ENCODE measurements around the gene SPPL2B. TPM values are rescaled to one million over a fixed set of nuclear protein-coding genes. Genes with fewer than 3 reads are reported as not detected.

The SPPL2B gene
- total RNA-seq, 2 donors from 2014 or later: 52.0 to 55.3 TPM

DNA sequence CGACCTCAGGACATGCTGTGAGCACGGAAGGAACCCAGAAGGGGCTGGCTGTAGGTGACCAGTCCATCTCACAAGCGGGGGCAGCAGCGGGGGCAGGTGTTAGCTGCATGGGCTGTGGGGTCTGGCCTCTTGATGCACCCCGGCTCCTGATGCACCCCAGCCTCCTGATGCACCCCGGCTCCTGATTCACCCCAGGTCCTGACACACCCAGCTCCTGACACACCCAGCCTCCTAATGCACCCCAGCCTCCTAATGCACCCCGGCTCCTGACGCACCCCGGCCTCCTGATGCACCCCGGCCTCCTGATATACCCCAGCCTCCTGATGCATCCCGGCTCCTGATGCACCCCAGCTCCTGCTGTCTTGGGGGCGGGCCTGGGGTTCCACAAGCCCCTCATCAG lies 7.5 kb upstream of the SPPL2B start:
- no peak for DNase-seq
- no peaks in the 10 kb centered on the region for H3K9me3 Mint-ChIP-seq
- H3K36me3 Mint-ChIP-seq (ENCODE audit: insufficient read depth in 2 of 2): peaks cover 0 to 7% of the 10 kb centered on the region in 2 donors
- H3K4me1 Mint-ChIP-seq (ENCODE audit: low read depth): peaks cover 9% of the 10 kb centered on the region
- no peak for ATAC-seq (replicated peaks in 1 of 2)
- no peak overlapping the region for H3K4me3 Mint-ChIP-seq
- no peak overlapping the region for H3K27ac Mint-ChIP-seq
- no peaks in the 10 kb centered on the region for H3K27me3 Mint-ChIP-seq (ENCODE audit: low read depth)

DNA sequence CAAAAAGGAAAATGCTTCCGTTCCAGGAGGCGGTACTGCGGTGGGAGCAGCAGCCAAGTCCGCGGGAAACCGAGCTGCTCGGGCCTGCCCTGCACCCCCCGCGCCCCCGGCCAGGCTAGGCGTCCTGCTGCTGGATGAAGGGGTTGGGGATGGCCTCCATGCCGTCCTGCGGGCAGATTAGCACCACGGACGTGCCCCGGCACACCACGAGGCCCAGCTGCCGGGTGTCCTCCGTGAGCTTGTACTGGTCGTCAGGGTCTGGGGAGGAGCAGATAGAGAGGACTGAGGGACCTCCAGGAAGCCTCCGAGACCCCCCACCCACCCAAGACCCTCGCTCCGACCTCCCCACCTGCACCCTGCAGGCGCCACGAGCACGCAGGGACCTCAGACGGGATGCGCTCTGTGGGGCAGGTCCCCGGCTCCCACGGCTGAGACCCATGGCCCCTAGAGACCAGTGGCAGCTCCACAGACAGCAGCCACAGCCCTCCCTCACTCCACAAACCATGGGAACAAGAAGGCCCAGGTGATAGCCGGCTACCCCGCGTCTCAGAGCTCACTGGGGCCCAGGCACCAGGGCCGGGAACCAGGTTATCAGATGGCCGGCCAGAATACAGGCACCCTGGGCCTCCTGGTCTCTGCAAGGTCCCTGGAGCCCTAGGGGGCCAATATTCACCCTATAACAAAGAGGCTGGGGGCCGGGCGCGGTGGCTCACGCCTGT lies 6.8 kb upstream of the SPPL2B start:
- DNase-seq (no peak), ATAC-seq (replicated peaks in 1 of 2) (no peak)
- Mint-ChIP-seq H3K27me3 (ENCODE audit: low read depth) (no peaks in the 10 kb centered on the region), H3K4me3 (no peak overlapping the region), H3K9me3 (no peaks in the 10 kb centered on the region), H3K27ac (no peak overlapping the region), H3K36me3 (ENCODE audit: insufficient read depth in 2 of 2) (peaks cover 0 to 7% of the 10 kb centered on the region in 2 donors), H3K4me1 (ENCODE audit: low read depth) (peaks cover 17% of the 10 kb centered on the region)

DNA sequence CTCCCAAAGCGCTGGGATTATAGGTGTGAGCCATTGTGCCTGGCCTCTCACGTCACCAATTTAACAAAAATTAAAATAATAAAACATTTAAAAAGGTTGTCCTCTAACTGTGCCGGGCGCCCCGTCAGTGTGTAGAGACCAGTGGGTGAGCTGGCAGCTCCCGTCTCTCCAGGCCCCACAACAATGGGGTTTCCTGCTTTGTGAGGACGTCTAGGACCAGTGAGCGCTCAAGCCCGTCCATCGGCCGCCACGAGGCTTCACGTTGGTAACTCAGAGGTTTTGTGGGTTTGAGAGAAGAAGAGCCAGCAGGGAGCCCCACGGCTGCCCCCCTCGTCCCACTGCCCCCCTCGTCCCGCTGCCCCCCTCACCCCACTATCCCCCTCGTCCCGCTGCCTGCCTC lies 4.8 kb upstream of the SPPL2B start:
- DNase-seq: no peak
- Mint-ChIP-seq H3K4me1 (ENCODE audit: low read depth) (peaks cover 29% of the 10 kb centered on the region), H3K36me3 (ENCODE audit: insufficient read depth in 2 of 2) (peaks cover 6 to 10% of the 10 kb centered on the region in 2 donors), H3K27ac (no peak overlapping the region), H3K27me3 (ENCODE audit: low read depth) (no peaks in the 10 kb centered on the region), H3K9me3 (no peaks in the 10 kb centered on the region), H3K4me3 (no peak overlapping the region)
- ATAC-seq (replicated peaks in 1 of 2): no peak

DNA sequence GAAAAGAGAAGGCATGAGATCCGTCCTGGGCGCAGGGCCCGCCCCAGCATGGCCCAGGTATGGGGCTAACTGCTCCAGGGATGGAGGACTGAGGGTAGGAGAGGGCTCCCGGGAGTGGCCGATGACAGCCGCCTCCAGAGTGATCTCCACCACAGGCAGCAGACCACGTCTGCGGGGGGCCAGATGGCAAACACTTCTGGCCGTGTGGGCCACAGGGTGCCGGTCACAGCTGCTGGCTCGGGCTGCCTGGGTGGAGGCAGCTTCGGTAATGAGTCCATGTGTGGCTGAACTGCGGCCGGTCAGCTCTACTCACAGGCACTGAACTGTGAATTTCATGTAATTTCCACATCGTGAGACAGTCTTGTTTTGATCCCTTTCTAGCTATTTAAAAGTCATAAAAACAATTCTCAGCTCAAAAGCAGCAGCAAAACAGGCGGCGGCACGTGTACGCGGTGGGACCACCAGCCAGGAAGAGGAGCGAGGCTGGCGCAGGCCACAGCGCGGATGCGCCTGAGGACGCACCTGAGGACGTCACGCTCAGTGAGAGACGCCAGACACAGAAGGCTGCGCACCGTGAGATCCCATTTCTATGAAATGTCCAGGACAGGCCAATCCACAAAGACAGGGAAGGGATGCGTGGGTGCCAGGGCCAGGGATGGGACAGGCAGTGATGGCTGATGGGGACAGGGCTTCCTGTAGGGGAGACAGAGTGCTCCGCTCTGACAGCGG lies 4.1 kb upstream of the SPPL2B start:
- ATAC-seq (replicated peaks in 1 of 2) (no peak), DNase-seq (no peak)
- Mint-ChIP-seq H3K4me1 (ENCODE audit: low read depth) (peaks cover 33% of the 10 kb centered on the region), H3K4me3 (no peak overlapping the region), H3K36me3 (ENCODE audit: insufficient read depth in 2 of 2) (peaks cover 6 to 13% of the 10 kb centered on the region in 2 donors), H3K27me3 (ENCODE audit: low read depth) (no peaks in the 10 kb centered on the region), H3K9me3 (no peaks in the 10 kb centered on the region), H3K27ac (no peak overlapping the region)

GRCh38 chr19:2325281-2326046 lies 3.0 kb upstream of the SPPL2B start:
- H3K27ac Mint-ChIP-seq: no peak overlapping the region
- DNase-seq (no peak), ATAC-seq (replicated peaks in 1 of 2) (no peak)
- no peaks in the 10 kb centered on the region for H3K27me3 Mint-ChIP-seq (ENCODE audit: low read depth)
- H3K9me3 Mint-ChIP-seq: no peaks in the 10 kb centered on the region
- peaks cover 44% of the 10 kb centered on the region for H3K4me1 Mint-ChIP-seq (ENCODE audit: low read depth)
- peak overlapping the region; percentile 23 to 93 for H3K4me3 Mint-ChIP-seq
- peaks cover 6 to 15% of the 10 kb centered on the region in 2 donors for H3K36me3 Mint-ChIP-seq (ENCODE audit: insufficient read depth in 2 of 2)

GRCh38 chr19:2326699-2327360 lies 1.7 kb upstream of the SPPL2B start:
- H3K27me3 Mint-ChIP-seq (ENCODE audit: low read depth): no peaks in the 10 kb centered on the region
- H3K27ac Mint-ChIP-seq: peak overlapping the region; percentile 92
- H3K9me3 Mint-ChIP-seq: no peaks in the 10 kb centered on the region
- H3K4me3 Mint-ChIP-seq: peak overlapping the region; percentile 93
- ATAC-seq (replicated peaks in 1 of 2) (no peak), DNase-seq (no peak)
- H3K36me3 Mint-ChIP-seq (ENCODE audit: insufficient read depth in 2 of 2): peaks cover 6 to 15% of the 10 kb centered on the region in 2 donors
- H3K4me1 Mint-ChIP-seq (ENCODE audit: low read depth): peaks cover 58% of the 10 kb centered on the region

DNA sequence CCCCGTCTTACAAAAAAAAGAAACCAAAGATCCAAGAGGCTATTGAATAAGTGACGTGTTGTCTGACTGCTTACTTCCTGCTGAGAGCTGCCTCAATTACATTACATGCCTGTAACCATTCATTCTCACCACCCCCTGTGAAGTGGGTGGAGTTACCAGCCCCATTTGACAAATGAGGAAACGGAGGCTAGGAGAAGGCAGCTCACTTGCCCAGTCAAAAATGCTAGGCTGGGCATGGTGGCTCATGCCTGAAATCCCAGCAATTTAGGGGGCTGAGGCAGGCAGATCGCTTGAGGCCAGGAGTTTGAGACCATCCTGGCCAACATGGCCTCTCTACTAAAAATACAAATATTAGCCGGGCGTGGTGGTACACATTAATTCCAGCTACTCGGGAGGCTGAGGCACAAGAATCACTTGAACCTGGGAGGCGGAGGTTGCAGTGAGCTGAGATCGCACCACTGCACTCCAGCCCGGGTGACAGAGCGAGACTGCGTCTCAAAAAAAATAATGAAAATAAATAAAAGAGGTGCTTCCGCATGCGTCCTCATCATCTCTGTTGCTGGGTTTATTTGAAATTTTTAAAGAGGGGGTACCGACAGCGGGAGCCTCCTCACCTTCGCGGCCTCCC lies 597 bp upstream of the SPPL2B start:
- Mint-ChIP-seq H3K27me3 (ENCODE audit: low read depth) (no peaks in the 10 kb centered on the region), H3K27ac (peak overlapping the region; percentile 92), H3K4me1 (ENCODE audit: low read depth) (peaks cover 67% of the 10 kb centered on the region), H3K9me3 (no peaks in the 10 kb centered on the region), H3K36me3 (ENCODE audit: insufficient read depth in 2 of 2) (peaks cover 6 to 12% of the 10 kb centered on the region in 2 donors), H3K4me3 (peak overlapping the region; percentile 93)
- ATAC-seq (replicated peaks in 1 of 2) (peak; percentile 67 to 70), DNase-seq (peak; percentile 54 to 58)

GRCh38 chr19:2329149-2329478 lies 630 bp downstream of the SPPL2B start:
- peaks cover 75% of the 10 kb centered on the region for H3K4me1 Mint-ChIP-seq (ENCODE audit: low read depth)
- DNase-seq (no peak), ATAC-seq (replicated peaks in 1 of 2) (no peak)
- H3K4me3 Mint-ChIP-seq: peak overlapping the region; percentile 93 to 94
- H3K27me3 Mint-ChIP-seq (ENCODE audit: low read depth): no peaks in the 10 kb centered on the region
- peak overlapping the region; percentile 91 for H3K27ac Mint-ChIP-seq
- H3K36me3 Mint-ChIP-seq (ENCODE audit: insufficient read depth in 2 of 2): peaks cover 6 to 10% of the 10 kb centered on the region in 2 donors
- H3K9me3 Mint-ChIP-seq: no peaks in the 10 kb centered on the region

DNA sequence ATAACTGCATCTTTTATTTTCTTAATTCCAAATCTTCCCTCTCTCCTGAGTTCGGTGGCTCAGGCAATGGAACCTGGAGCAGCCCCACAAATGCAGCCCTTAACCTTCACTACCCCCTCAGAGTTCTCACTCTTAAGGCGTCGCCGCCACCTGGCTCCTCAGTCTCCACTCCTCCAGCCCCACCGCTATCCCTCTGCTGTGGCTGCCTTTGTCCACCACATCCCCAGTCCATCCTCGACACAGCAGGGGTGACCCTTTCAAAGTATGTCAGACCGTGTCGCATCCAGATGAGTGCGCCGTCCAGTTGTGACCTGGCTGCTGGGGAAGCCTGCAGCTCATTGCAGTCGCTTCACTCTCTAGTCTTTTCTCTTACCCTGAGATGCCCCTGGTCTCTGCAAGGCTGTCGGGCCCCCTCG lies 1.0 kb downstream of the SPPL2B start:
- Mint-ChIP-seq H3K4me1 (ENCODE audit: low read depth) (peaks cover 75% of the 10 kb centered on the region), H3K9me3 (no peaks in the 10 kb centered on the region), H3K27ac (peak overlapping the region; percentile 91), H3K36me3 (ENCODE audit: insufficient read depth in 2 of 2) (peaks cover 6 to 10% of the 10 kb centered on the region in 2 donors), H3K27me3 (ENCODE audit: low read depth) (no peaks in the 10 kb centered on the region), H3K4me3 (peak overlapping the region; percentile 93 to 94)
- ATAC-seq (replicated peaks in 1 of 2): no peak
- DNase-seq: no peak

GRCh38 chr19:2330255-2330631 lies 1.8 kb downstream of the SPPL2B start:
- DNase-seq: no peak
- Mint-ChIP-seq H3K27ac (no peak overlapping the region), H3K4me3 (peak overlapping the region; percentile 58 to 93), H3K9me3 (no peaks in the 10 kb centered on the region), H3K27me3 (ENCODE audit: low read depth) (no peaks in the 10 kb centered on the region), H3K36me3 (ENCODE audit: insufficient read depth in 2 of 2) (peaks cover 6 to 12% of the 10 kb centered on the region in 2 donors), H3K4me1 (ENCODE audit: low read depth) (peaks cover 73% of the 10 kb centered on the region)
- no peak for ATAC-seq (replicated peaks in 1 of 2)

DNA sequence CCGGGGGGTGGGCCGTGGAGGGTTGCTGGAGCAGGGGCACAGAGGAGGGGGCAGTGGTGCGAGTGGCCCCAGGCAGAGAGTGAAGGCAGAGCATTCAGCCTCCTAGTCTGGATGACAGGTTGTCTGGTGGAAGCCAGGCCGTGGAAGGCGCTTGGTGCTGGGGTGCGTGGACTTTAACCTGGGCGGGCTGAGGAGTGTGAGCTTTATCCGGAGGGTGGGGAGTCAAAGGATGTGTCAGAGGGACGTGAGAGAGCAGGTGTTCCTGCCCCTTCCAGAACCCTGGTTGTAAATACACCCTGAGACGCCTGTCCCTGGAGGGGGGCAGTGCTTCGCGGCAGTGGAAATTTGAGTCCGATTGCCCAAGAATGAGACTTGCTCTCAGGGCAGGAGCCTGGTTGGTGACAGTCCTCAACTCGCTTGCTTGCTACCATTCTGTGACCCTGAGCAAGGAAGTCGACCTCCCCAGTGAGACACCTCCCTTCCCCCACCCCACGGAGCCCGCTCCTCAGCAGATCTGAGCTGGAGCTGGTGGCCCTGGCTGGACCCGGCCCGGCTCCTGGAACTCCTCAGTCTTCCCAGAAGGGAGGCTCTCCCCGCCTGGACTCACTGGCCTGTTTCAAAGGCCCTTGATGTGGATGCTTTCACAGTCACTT lies 2.3 kb downstream of the SPPL2B start:
- Mint-ChIP-seq H3K4me3 (peak overlapping the region; percentile 58 to 93), H3K27ac (no peak overlapping the region), H3K36me3 (ENCODE audit: insufficient read depth in 2 of 2) (peaks cover 7 to 13% of the 10 kb centered on the region in 2 donors), H3K27me3 (ENCODE audit: low read depth) (no peaks in the 10 kb centered on the region), H3K9me3 (peaks cover 2% of the 10 kb centered on the region in 2 donors), H3K4me1 (ENCODE audit: low read depth) (peaks cover 71% of the 10 kb centered on the region)
- no peak for DNase-seq
- no peak for ATAC-seq (replicated peaks in 1 of 2)

- H3K36me3 Mint-ChIP-seq (ENCODE audit: insufficient read depth in 2 of 2): peaks cover 14% of the 10 kb centered on the region in 2 donors
- H3K4me1 Mint-ChIP-seq (ENCODE audit: low read depth): peaks cover 65% of the 10 kb centered on the region
- H3K4me3 Mint-ChIP-seq: peak overlapping the region; percentile 24 to 70
- H3K27me3 Mint-ChIP-seq (ENCODE audit: low read depth): no peaks in the 10 kb centered on the region
- ATAC-seq (replicated peaks in 1 of 2): no peak
- DNase-seq: no peak
- peaks cover 6 to 9% of the 10 kb centered on the region in 2 donors for H3K9me3 Mint-ChIP-seq
- no peak overlapping the region for H3K27ac Mint-ChIP-seq
These were observed 3.2 kb downstream of the SPPL2B start for GRCh38 chr19:2331601-2332246.
